Type B pancreatic cell (in vitro differentiated cells): Measurements from ENCODE around the gene CASZ1. TPM values are rescaled to one million over a fixed set of nuclear protein-coding genes. Genes with fewer than 3 reads are reported as not detected.
A peak's percentile ranks its signal among the peaks of the same experiment; 100 is the strongest.

Experiments
- DNase-seq: peaks from one replicate; pipeline ENCODE4 v3.0.0; 2021; ENCODE audit warnings: mixed read lengths; ENCODE audit not compliant: unreplicated experiment; ENCODE audit errors: extremely low spot score
- H3K27ac Mint-ChIP-seq: 2 replicates; pipeline ENCODE4 v1.8.0; 2021; ENCODE audit warnings: mild to moderate bottlenecking, mixed read lengths
- H3K27me3 Mint-ChIP-seq: 2 replicates; pipeline ENCODE4 v1.8.0; 2021; ENCODE audit warnings: mixed read lengths
- H3K36me3 Mint-ChIP-seq: 2 replicates; pipeline ENCODE4 v1.8.0; 2021; ENCODE audit warnings: mixed read lengths
- H3K4me1 Mint-ChIP-seq: one replicate; pipeline ENCODE4 v1.8.0; 2021; ENCODE audit warnings: mixed read lengths; ENCODE audit not compliant: unreplicated experiment
- H3K4me3 Mint-ChIP-seq: 2 replicates; pipeline ENCODE4 v1.8.0; 2021; ENCODE audit warnings: mild to moderate bottlenecking, mixed read lengths
- H3K9me3 Mint-ChIP-seq: 2 replicates; pipeline ENCODE4 v1.8.0; 2021; ENCODE audit warnings: mixed read lengths
- CTCF ChIP-seq: fragments of 200-600 bp; sonication (generic); conservative IDR thresholded peaks from 2 replicates; pipeline ENCODE4 v1.5.0; 2021; ENCODE audit warnings: antibody characterized with exemption, mild to moderate bottlenecking
- total RNA-seq: library from RNA; stranded (reverse); gene quantifications from 2 replicates; pipeline ENCODE4 v1.2.1, GENCODE V29; 2021; ENCODE audit warnings: low replicate concordance

Gene CASZ1
- total RNA-seq, 1 donor from 2014 or later: 15.7 TPM

DNA sequence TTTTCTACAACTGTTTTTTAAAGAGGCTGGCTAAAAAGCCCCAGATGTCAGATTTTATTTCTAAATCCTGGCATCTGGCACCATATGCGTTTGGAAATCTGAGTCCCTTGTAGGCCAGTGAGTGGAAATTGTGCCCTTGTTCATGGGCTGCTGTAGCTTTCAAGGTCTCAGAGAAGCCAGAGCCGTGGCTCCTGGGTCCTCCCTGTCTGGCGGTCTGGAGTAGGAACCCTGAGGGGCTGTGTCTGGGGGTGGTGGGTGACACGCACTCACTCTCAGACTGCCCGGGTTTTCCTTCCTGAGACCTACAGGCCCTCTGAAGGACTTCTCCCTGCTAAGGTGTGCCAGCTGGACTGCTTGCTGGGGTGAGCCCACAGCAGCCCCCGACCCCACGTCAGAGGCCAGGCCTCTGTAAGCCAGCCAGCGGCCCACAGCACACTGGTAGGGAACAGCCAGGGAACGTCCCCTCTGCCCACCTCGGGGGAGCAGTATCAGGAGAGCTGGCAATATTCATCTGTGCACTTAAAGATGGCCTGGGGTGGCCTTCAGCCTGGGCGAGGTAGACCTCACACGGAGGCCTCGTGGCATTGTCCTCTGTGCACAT lies 170.2 kb downstream of the CASZ1 start:
- peaks cover 12% of the 10 kb centered on the region for H3K36me3 Mint-ChIP-seq
- no peak for TF ChIP-seq CTCF
- no peaks in the 10 kb centered on the region for H3K9me3 Mint-ChIP-seq
- H3K4me3 Mint-ChIP-seq: no peak overlapping the region
- DNase-seq: no peak
- no peaks in the 10 kb centered on the region for H3K27me3 Mint-ChIP-seq
- no peak overlapping the region for H3K27ac Mint-ChIP-seq
- H3K4me1 Mint-ChIP-seq: peaks cover 25% of the 10 kb centered on the region

- no peak for DNase-seq
- no peak for TF ChIP-seq CTCF
- no peaks in the 10 kb centered on the region for H3K27me3 Mint-ChIP-seq
- no peak overlapping the region for H3K27ac Mint-ChIP-seq
- H3K4me3 Mint-ChIP-seq: no peak overlapping the region
- peaks cover 12% of the 10 kb centered on the region for H3K36me3 Mint-ChIP-seq
- H3K4me1 Mint-ChIP-seq: peaks cover 23% of the 10 kb centered on the region
- no peaks in the 10 kb centered on the region for H3K9me3 Mint-ChIP-seq
Measured at GRCh38 chr1:10625554-10625953, 170.9 kb downstream of the CASZ1 start.

DNA sequence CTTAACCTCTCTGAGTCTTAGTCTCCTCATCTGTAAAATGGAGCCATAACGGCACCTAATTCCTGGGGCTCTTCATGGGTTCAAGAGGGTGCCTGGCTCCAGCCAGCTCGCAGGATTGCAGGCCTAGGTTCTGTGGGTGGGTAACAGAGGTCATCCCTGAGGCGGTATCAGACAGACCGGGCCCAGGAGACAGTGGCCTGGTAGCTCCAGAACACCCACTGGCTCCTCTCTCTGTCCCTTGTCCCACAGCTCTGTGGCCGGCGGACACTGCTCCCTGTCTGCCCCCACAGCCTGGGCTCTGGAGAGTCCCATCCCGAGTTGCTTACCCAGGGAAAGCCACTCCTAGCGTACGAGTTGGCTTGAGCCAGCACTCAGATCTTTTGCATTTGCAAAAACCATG lies 171.4 kb downstream of the CASZ1 start:
- no peak for DNase-seq
- Mint-ChIP-seq H3K27ac (no peak overlapping the region), H3K36me3 (peaks cover 12% of the 10 kb centered on the region), H3K9me3 (no peaks in the 10 kb centered on the region), H3K4me1 (peaks cover 20% of the 10 kb centered on the region), H3K4me3 (no peak overlapping the region), H3K27me3 (no peaks in the 10 kb centered on the region)
- no peak for TF ChIP-seq CTCF

- Mint-ChIP-seq H3K36me3 (peaks cover 12% of the 10 kb centered on the region), H3K4me3 (no peak overlapping the region), H3K27ac (peak overlapping the region; percentile 53), H3K27me3 (no peaks in the 10 kb centered on the region), H3K4me1 (peaks cover 20% of the 10 kb centered on the region), H3K9me3 (no peaks in the 10 kb centered on the region)
- no peak for TF ChIP-seq CTCF
- no peak for DNase-seq
Measured at GRCh38 chr1:10624256-10625050, 172.0 kb downstream of the CASZ1 start.

DNA sequence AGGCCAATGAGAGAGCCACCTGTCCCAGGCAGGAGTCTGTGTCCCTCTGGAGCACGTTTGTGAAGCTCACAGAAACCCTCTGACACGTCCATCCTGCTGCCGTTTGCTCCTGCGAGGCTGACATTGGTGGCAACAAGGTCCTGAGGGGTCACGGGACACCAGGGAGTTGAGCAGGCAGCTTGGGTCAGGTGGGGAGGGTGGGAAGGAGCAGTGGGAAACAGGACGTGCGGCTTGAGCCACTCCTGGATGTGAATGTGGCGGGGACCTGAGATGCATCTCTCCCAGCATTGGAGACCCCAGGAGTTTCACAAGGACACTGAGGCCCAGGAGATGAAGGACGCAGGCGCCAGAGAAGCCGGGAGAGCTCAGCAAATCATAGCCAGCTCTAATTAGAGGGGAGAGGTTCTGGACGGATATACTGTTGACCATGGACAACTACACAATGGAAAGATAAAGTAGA lies 172.7 kb downstream of the CASZ1 start:
- Mint-ChIP-seq H3K4me1 (peaks cover 20% of the 10 kb centered on the region), H3K27ac (no peak overlapping the region), H3K9me3 (no peaks in the 10 kb centered on the region), H3K36me3 (peaks cover 12% of the 10 kb centered on the region), H3K4me3 (no peak overlapping the region), H3K27me3 (no peaks in the 10 kb centered on the region)
- TF ChIP-seq CTCF: no peak
- no peak for DNase-seq
